NOMO-1 (cell line): ENCODE measurements around the gene COL5A2.

ENCODE experiments used
- DNase-seq, 2 experiments: peaks; one replicate each; lab custom pipeline; 2025; ENCODE audit not compliant: unreplicated experiment in 2 of 2; lab: John Stamatoyannopoulos, UW

Gene COL5A2

GRCh38 chr2:189181706-189182105 lies 2.1 kb upstream of the COL5A2 start:
- no peak for DNase-seq

DNA sequence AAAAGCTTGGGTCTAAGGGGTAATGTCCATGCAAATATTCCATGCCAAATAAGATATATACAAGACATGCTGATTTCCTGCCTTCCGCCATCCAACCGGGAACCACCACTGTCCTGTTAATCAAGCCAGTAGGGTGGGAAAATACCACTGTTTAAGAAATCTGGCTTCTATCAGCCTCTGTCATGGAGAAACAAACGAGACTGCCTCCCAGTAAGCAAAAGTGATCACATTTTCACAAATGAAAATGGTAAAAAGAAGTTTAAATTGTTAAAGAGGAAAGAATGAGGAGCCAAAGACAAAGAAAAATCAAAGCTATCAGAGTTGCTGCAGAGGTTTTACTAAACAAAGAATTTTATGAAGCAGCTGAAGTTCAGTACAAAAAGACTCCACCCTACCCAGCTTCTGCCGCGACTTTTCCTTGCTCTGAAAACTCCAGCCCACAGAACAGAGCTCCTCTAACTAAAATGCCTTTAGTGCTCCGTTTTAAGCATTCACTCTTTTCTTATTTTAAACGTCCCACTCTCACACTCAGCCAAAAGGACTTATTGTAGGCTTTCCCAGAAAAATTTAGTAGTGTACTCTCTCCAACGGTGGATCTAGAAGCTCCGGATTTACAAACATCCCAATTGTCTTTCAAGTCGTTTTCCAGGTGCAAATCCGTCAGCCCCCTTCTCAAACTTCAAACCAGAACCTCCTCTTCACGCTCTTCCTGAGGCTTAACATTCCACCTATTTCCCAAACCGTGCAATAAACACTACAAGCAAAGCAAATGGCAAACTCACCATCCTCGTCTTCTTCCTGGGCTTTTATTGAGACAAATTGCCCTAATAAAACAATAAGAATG lies 613 bp downstream of the COL5A2 start:
- DNase-seq, result no peak

- DNase-seq, result no peak
Measured at GRCh38 chr2:189178054-189178453, 1.5 kb downstream of the COL5A2 start.

GRCh38 chr2:189177251-189177840 lies 2.2 kb downstream of the COL5A2 start:
- DNase-seq, result no peak

DNA sequence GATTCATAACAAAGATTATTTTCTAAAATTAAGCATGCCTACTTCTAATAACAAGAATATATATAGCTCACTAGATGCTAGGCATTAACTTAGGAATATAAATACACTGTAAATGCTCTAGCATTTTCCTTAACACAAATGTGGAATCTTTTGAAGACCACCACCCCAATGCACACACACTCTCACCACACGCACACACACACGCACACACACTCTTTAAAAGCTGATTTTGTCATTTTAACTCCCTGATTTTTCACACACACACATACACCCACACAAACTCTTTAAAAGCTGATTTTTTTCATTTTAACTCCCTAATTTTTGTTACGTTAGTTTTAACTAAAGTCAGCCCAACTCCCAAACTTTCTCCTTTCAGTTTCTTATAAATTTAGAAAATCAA lies 3.0 kb downstream of the COL5A2 start:
- no peak for DNase-seq

GRCh38 chr2:189175869-189176433 lies 3.6 kb downstream of the COL5A2 start:
- no peak for DNase-seq

GRCh38 chr2:189171956-189172609 lies 7.5 kb downstream of the COL5A2 start:
- DNase-seq, result no peak

- DNase-seq, result no peak
Measured at GRCh38 chr2:189168856-189169499, 10.6 kb downstream of the COL5A2 start.

DNA sequence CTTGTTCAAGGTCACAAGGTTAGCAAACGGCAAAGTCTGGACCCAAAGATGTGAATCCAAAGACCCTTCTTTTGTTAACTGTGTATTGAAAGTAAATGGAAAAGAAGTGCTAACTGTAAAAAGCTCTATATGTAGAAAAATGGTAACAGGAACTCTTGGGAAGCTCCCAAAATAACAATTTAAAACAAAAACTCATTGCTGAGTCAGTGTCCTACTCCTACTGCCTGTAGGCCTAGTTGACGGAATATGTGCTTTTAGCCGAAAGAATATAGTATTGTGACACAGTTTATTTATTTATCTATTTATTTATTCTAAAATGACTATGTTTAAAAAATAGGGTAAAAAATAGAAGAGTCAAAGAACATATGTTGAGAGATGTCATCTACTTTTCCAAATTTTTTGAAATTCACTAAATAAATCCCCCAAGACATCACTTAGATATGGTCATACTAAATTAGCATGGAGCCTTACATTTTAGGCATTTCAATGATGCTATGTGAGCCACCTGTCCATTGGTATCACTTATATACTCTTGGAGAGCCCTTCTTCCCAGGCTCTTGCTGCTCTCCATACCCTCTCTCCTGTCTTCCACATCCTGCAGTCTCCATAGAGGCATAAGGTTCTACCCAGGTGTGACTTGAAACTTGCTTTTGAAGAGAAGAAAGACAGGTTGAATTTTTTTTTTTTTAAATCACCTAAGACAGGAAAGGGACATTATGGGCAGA lies 13.7 kb downstream of the COL5A2 start:
- no peak for DNase-seq

GRCh38 chr2:189164746-189165145 lies 14.8 kb downstream of the COL5A2 start:
- DNase-seq, result no peak

GRCh38 chr2:189163889-189164288 lies 15.7 kb downstream of the COL5A2 start:
- no peak for DNase-seq

DNA sequence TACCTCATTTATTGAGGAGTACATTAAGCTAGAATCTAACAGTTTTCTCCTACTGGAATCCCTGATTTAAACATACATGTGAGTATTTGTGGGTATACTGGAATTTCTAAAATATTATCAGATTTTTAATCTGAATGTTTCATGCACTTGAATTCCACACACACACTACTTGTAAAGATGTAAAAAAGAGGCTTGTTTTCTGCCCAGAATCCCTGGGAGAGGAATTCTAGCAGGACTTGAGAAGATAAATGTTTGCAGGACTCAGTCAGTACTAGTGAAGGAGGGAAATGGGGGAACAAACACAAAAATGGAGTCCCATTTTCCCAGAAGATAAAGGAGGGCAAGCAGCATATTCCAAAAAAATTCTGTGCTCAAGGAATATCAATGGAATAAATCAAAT lies 17.0 kb downstream of the COL5A2 start:
- no peak for DNase-seq

DNA sequence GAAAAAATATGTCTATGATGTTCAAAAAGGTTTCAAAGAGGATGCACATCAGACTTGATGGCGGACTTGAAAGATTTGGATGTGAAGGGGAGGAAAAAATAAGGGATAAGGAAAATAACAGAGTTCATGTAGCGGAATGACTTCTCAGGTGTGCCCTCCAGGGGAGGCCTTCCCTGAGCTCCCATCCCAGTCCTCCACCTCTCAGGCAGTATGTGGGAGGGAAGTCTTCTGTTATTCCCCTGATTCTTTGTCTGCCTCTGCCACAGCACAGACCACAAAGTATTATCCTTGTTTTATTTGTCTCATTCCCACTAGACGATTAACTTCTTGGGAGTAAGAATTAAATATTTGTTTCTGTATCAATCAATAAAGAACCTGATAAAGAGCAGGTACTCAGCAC lies 17.7 kb downstream of the COL5A2 start:
- no peak for DNase-seq

DNA sequence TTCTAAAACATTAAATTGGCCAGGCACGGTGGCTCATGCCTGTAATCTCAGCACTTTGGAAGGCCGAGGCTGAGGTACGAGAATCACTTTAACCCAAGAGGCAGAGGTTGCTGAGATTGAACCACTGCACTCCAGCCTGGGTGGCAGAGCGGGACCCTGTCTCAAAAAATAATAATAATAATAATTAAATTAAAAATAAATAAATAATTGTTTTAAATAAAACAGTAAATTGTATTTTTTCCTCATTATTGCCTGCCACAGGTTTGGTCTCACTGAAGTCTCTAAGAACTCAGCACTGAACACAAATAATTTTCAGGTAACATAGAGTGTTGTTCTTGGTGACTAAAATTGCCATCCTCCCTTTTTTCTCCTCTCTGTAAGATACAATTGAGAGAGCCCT lies 19.8 kb downstream of the COL5A2 start:
- no peak for DNase-seq

DNA sequence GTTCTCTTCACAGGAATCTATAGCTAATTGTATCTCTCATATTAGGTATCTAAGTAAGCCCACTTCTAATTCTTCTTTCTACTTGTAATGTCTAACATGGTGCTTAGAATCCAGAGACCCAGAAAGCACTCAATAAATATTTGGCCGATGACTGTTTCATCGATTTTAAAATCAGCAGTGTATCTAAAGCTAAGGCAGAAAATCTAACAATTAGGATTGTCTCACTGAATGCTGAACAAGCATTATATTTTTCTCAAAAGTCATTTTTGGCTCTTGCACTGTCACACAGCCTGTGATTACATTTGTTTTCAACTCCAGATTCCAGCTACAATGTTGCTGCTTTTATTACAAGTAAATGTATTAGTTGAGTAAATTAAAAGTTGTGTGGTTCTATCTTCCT lies 20.3 kb downstream of the COL5A2 start:
- DNase-seq, result no peak

DNA sequence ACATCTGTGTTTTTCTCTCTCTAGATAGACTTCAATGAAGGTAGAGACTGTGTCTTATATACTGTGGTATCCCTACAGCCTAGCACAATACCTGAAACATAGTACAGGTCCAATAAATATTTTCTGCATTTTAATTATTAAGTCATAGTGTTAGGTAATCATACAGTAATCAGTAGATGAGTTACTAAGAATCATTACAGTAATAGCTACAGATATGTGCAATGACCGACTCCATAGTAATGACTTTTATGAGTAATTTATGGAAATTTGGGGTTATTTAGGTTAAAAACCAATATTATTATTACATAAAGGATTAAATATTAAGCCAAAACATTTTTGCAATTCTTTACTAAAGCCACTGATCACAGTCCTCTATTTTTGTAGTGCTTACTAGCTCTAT lies 21.6 kb downstream of the COL5A2 start:
- no peak for DNase-seq

DNA sequence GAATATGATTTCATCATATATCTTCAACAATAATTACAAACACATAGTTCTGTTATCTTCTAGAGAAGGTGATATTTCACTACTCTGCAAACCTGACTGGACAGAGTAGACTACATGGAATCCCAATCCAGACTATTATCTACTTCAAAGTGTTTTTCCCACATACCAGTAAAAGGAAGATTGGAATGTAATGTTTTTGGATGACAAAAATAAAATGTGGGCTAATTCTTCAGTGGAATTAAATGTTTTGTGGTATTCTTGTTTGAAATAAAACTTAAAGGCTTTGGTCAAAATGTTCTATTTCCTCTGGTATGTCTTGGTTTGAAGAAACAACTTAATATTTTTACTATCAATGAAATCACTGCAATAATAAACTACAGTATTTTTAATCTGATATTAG lies 22.1 kb downstream of the COL5A2 start:
- no peak for DNase-seq

DNA sequence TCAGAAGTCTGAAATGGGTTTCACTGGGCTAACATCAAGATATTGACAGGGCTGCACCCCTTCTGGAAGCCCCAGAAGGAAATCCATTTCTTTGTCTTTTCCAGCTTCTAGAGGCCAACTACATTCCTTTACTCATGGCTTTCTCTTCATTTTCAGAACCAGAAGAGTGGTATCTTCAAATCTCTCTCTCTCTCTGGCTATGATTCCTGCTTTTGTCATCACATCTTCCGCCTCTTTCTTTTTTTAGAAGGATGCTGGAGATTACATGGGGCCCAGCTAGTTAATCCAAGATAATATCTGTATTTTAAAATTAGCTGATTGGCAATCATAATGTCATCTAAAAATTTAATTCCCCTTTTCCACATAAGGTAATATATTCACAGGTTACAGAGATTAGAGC lies 23.8 kb downstream of the COL5A2 start:
- DNase-seq, result no peak

DNA sequence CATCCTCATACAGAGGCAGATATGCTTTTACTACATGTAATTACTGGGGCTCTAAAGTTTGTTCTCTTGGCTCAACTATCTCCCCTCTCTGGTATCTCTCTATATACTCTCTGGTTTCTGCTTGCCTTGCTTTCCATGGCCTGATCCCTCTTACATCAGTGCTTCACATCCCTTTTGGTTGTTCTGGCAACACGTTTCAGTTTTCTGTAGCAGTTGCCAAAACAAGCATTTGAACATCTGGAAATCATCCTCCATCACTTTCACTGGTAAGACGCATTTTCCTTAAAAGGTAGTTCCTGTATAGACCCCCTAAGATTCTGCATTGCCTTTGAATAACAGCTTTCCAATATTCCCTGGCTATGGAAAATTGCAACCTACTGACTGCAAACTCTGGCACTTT lies 25.9 kb downstream of the COL5A2 start:
- no peak for DNase-seq

DNA sequence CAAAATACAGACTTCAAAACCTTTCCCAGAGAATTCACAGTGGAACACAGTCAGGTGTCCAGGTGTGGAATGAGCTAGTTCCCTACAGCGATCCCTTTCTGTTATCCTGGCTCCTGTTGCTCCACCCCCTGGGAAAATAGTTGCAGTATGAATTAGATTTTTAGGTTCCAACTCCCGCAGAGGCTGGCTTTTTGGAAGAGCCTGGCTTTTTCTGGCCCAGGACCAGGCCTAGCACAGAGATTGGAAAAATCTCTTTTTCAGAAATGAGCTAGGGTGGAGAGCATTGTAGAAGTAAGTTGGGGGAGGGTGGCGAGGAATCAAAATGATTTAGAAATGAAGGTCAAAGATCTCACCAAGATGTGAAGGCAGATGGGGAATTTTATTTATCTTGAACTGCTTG lies 27.1 kb downstream of the COL5A2 start:
- no peak for DNase-seq

DNA sequence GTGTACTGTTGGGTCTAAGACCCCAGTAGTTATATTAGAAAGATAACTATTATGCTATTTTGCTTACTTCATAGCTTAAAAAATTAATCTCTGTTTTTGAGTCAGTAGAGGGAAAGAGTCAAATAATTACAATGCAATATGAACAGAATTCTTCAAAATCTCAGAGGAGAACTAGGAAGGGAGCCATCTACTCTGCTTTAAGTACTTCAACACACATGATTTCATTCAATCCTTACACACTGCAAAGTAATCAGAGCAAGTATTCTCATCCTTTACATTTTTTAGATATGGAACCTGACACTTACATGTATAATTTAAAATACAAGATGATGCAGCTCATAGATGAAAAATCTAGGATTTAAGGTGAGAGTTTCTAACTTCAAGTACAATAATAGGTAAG lies 27.7 kb downstream of the COL5A2 start:
- DNase-seq, result no peak
